ENCODE measurements around the gene SEMA5A. TPM values are rescaled to one million over a fixed set of nuclear protein-coding genes. Genes with fewer than 3 reads are reported as not detected.

The SEMA5A gene
- total and polyA plus RNA-seq, 2 of the 13 experiments (the other 11 are each of a cell fraction or from before 2014, with no cell fraction given), result 0.01 TPM; not detected in 1

DNA sequence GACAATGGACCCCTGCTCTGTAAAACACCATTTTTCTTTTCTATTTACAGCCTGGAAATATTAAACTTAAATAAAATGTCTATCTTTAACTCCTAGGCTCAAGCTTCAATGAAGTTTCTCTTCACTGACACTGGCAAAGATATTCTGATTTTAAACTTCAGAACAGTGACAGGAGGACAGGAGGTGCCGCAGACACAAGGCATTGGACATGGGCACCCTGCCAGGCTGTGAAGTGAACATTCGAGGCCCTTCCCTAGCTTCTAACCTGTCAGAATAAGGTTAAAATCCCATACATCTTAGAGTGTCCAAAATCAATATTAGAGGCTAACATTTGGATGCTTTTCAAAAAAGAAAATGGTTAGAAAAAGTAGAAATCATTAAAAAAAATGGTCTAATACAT is 9.2 kb downstream of the SEMA5A start:
- no peaks in the 10 kb centered on the region for H3K79me2 ChIP-seq (ENCODE audit: insufficient read depth, low read length)
- CTCF ChIA-PET (ENCODE audit: low intra/inter-chr PET ratio, low total read pairs), result no interaction called here
- 31% methylated on average over 2 of the region's 2 CpGs for WGBS (ENCODE audit: low lambda C conversion rate)
- DNase-seq (ENCODE audit: low spot score) (no peak), ATAC-seq (no peak), FAIRE-seq (no peak)
- TF ChIP-seq NFIB (CRISPR knock-in tag; IDR thresholded peaks at IDR 0.05; ENCODE audit: borderline replicate concordance) (no peak), KAT8 (CRISPR knock-in tag; IDR thresholded peaks at IDR 0.05) (no peak), UBTF (CRISPR knock-in tag; IDR thresholded peaks at IDR 0.05) (no peak)
- no peak overlapping the region for H3K4me3 ChIP-seq (replicated peaks in 1 of 3; ENCODE audit: insufficient read depth in 1 of 3, low read depth in 2 of 3, low read length in 3 of 3)
- intact Hi-C loops (cut with micrococcal nuclease; ENCODE audit: unreplicated experiment) (no loop called here), in situ Hi-C loops (cut with HindIII; ENCODE audit: extremely low pct_ligation_motif_present, low pct_unique_long_range_greater_than_20kb) (no loop called here)
- no TSS peak for BruUV-seq (replicated peaks)
- H3K9ac ChIP-seq (ENCODE audit: insufficient read depth, low read depth, low read length), result no peak overlapping the region
- H3K4me1 ChIP-seq (ENCODE audit: insufficient read depth, low read length), result no peaks in the 10 kb centered on the region
- no peak overlapping the region for H2AFZ ChIP-seq (ENCODE audit: low read length)
- H3K36me3 ChIP-seq (replicated peaks in 1 of 2; ENCODE audit: control insufficient read depth in 1 of 2, insufficient read depth in 2 of 2, low read length in 2 of 2), result no peaks in the 10 kb centered on the region
- no peak overlapping the region for H3K4me2 ChIP-seq (ENCODE audit: low read depth, low read length)
- H3K9me3 ChIP-seq (ENCODE audit: low read length), result no peaks in the 10 kb centered on the region
- no peaks in the 10 kb centered on the region for H4K20me1 ChIP-seq (ENCODE audit: insufficient read depth, low read length)
- H3K27ac ChIP-seq (ENCODE audit: extremely low read length, insufficient read depth, low read length), result no peak overlapping the region
- POLR2A ChIA-PET, result no interaction called here
- H3K27me3 ChIP-seq (ENCODE audit: control insufficient read depth in 1 of 2, insufficient read depth in 2 of 2, low read length in 2 of 2), result no peaks in the 10 kb centered on the region

DNA sequence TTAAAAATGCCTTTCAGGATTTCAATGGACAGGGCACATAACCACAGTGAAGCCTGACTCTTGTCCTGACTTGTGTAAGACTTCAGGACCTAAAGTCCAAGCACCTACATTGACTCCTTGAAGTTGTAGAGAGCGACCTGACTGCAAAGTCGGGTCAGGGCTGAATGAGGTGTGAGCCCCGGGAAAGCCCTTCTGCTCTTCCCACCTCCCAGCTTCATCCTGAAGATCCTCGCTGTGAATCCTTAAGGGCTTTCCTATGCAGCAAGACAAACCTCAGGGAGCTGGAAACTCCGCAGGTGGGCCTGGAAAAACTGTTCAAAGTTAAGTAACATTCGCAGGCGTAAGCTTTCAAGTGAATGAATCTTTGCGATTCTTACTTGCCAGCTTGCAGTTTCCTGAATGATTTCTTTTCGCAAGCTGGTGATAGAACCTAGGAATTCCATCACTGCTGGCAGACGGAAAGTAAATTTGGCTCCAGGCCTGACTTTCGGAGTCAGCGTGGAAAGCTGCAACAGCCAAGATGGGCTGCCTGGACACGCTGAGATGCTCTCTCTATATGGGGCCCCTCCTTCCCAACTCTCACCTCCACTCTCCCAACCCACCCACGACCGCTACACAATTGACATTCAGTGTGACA is 10.9 kb downstream of the SEMA5A start:
- ATAC-seq (no peak), DNase-seq (ENCODE audit: low spot score) (no peak), FAIRE-seq (no peak)
- POLR2A ChIA-PET, result no interaction called here
- Histone ChIP-seq H3K27ac (ENCODE audit: extremely low read length, insufficient read depth, low read length) (no peak overlapping the region), H3K4me1 (ENCODE audit: insufficient read depth, low read length) (no peaks in the 10 kb centered on the region), H3K9me3 (ENCODE audit: low read length) (no peaks in the 10 kb centered on the region), H3K9ac (ENCODE audit: insufficient read depth, low read depth, low read length) (no peak overlapping the region), H2AFZ (ENCODE audit: low read length) (no peak overlapping the region), H3K27me3 (ENCODE audit: control insufficient read depth in 1 of 2, insufficient read depth in 2 of 2, low read length in 2 of 2) (no peaks in the 10 kb centered on the region), H3K36me3 (replicated peaks in 1 of 2; ENCODE audit: control insufficient read depth in 1 of 2, insufficient read depth in 2 of 2, low read length in 2 of 2) (no peaks in the 10 kb centered on the region), H4K20me1 (ENCODE audit: insufficient read depth, low read length) (no peaks in the 10 kb centered on the region), H3K79me2 (ENCODE audit: insufficient read depth, low read length) (no peaks in the 10 kb centered on the region), H3K4me2 (ENCODE audit: low read depth, low read length) (no peak overlapping the region), H3K4me3 (replicated peaks in 1 of 3; ENCODE audit: insufficient read depth in 1 of 3, low read depth in 2 of 3, low read length in 3 of 3) (no peak overlapping the region)
- intact Hi-C loops (cut with micrococcal nuclease; ENCODE audit: unreplicated experiment), result no loop called here
- in situ Hi-C loops (cut with HindIII; ENCODE audit: extremely low pct_ligation_motif_present, low pct_unique_long_range_greater_than_20kb), result no loop called here
- CTCF ChIA-PET (ENCODE audit: low intra/inter-chr PET ratio, low total read pairs), result no interaction called here
- no TSS peak for BruUV-seq (replicated peaks)
- 41% methylated on average over 13 of the region's 15 CpGs for WGBS (ENCODE audit: low lambda C conversion rate)
- TF ChIP-seq ZNF138 (CRISPR knock-in tag; IDR thresholded peaks at IDR 0.05; ENCODE audit: low read depth) (no peak), NCOA1 (CRISPR knock-in tag; IDR thresholded peaks at IDR 0.05) (no peak), RARG (CRISPR knock-in tag; IDR thresholded peaks at IDR 0.05; ENCODE audit: low read depth) (no peak), ZSCAN9 (CRISPR knock-in tag; IDR thresholded peaks at IDR 0.05; ENCODE audit: borderline replicate concordance) (no peak), ERF (CRISPR knock-in tag; IDR thresholded peaks at IDR 0.05) (no peak), KDM5A (IDR thresholded peaks at IDR 0.05; ENCODE audit: borderline replicate concordance, low read length) (no peak), KMT2B (CRISPR knock-in tag; IDR thresholded peaks at IDR 0.05) (no peak), REPIN1 (CRISPR knock-in tag; IDR thresholded peaks at IDR 0.05; ENCODE audit: borderline replicate concordance, low read depth) (no peak)
- TF ChIP-seq, protein P1, sequence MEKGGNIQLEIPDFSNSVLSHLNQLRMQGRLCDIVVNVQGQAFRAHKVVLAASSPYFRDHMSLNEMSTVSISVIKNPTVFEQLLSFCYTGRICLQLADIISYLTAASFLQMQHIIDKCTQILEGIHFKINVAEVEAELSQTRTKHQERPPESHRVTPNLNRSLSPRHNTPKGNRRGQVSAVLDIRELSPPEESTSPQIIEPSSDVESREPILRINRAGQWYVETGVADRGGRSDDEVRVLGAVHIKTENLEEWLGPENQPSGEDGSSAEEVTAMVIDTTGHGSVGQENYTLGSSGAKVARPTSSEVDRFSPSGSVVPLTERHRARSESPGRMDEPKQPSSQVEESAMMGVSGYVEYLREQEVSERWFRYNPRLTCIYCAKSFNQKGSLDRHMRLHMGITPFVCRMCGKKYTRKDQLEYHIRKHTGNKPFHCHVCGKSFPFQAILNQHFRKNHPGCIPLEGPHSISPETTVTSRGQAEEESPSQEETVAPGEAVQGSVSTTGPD (CRISPR knock-in tag; IDR thresholded peaks at IDR 0.05), result no peak
- TF ChIP-seq, protein P2, sequence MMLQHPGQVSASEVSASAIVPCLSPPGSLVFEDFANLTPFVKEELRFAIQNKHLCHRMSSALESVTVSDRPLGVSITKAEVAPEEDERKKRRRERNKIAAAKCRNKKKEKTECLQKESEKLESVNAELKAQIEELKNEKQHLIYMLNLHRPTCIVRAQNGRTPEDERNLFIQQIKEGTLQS (CRISPR knock-in tag; IDR thresholded peaks at IDR 0.05), result no peak
- TF ChIP-seq, protein P3, sequence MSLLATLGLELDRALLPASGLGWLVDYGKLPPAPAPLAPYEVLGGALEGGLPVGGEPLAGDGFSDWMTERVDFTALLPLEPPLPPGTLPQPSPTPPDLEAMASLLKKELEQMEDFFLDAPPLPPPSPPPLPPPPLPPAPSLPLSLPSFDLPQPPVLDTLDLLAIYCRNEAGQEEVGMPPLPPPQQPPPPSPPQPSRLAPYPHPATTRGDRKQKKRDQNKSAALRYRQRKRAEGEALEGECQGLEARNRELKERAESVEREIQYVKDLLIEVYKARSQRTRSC (CRISPR knock-in tag; IDR thresholded peaks at IDR 0.05; ENCODE audit: low read depth), result no peak
